GM23338 (cell line): ENCODE results near the gene FANCC.

Experiments
- CTCF ChIP-seq, 2 experiments: fragments of 200-600 bp in 1 of 2; sonication (generic) in 1 of 2; conservative IDR thresholded peaks; 2 replicates each; pipeline versions ENCODE4 v1.5.1 to v1.6.1; 2016 to 2017; ENCODE audit warnings: antibody characterized with exemption in 2 of 2, low read depth in 2 of 2, mild to moderate bottlenecking in 2 of 2, moderate library complexity in 1 of 2
- EZH2phosphoT487 ChIP-seq: fragments of 200-600 bp; sonication (generic); IDR thresholded peaks from one replicate; pipeline ENCODE4 v1.8.1; 2018; ENCODE audit warnings: antibody characterized with exemption; ENCODE audit not compliant: unreplicated experiment
- TF ChIP-seq, protein P1 (sequence below): fragments of 250-450 bp; sonication (Bioruptor Pico); IDR thresholded peaks from 2 replicates; pipeline ENCODE4 v1.5.0; 2020; ENCODE audit warnings: mild to moderate bottlenecking, moderate library complexity

DNA sequence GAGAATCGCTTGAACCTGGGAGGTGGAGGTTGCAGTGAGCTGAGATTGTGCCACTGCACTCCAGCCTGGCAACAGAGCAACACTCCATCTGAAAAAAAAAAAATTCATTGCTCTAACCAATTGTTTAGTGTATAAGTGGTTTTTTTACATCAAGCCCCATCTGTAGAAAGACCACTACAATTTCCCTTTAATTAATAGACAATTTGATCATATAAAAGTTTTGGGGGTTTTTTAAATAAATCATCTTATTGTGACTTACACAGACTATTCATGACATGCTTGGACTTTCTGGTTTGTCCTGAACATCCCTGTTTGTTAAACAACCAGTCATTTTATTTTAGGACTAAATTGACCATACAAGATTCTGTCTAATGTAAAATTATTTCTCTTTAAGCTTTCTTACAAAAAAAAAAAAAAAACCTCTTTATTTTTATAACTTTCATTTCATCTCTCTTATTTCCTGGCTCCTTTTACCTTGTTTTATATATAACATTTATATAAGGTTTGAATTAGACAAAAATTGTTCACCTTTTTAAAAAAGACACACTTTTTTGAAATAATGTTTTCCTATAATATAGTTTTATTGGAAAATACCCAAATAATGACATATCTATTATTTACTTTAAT lies 9.8 kb upstream of the FANCC start:
- TF ChIP-seq CTCF (conservative IDR thresholded peaks at IDR 0.05; ENCODE audit: low read depth in 2 of 2) (no peak), EZH2phosphoT487 (no peak)
- TF ChIP-seq, protein P1, sequence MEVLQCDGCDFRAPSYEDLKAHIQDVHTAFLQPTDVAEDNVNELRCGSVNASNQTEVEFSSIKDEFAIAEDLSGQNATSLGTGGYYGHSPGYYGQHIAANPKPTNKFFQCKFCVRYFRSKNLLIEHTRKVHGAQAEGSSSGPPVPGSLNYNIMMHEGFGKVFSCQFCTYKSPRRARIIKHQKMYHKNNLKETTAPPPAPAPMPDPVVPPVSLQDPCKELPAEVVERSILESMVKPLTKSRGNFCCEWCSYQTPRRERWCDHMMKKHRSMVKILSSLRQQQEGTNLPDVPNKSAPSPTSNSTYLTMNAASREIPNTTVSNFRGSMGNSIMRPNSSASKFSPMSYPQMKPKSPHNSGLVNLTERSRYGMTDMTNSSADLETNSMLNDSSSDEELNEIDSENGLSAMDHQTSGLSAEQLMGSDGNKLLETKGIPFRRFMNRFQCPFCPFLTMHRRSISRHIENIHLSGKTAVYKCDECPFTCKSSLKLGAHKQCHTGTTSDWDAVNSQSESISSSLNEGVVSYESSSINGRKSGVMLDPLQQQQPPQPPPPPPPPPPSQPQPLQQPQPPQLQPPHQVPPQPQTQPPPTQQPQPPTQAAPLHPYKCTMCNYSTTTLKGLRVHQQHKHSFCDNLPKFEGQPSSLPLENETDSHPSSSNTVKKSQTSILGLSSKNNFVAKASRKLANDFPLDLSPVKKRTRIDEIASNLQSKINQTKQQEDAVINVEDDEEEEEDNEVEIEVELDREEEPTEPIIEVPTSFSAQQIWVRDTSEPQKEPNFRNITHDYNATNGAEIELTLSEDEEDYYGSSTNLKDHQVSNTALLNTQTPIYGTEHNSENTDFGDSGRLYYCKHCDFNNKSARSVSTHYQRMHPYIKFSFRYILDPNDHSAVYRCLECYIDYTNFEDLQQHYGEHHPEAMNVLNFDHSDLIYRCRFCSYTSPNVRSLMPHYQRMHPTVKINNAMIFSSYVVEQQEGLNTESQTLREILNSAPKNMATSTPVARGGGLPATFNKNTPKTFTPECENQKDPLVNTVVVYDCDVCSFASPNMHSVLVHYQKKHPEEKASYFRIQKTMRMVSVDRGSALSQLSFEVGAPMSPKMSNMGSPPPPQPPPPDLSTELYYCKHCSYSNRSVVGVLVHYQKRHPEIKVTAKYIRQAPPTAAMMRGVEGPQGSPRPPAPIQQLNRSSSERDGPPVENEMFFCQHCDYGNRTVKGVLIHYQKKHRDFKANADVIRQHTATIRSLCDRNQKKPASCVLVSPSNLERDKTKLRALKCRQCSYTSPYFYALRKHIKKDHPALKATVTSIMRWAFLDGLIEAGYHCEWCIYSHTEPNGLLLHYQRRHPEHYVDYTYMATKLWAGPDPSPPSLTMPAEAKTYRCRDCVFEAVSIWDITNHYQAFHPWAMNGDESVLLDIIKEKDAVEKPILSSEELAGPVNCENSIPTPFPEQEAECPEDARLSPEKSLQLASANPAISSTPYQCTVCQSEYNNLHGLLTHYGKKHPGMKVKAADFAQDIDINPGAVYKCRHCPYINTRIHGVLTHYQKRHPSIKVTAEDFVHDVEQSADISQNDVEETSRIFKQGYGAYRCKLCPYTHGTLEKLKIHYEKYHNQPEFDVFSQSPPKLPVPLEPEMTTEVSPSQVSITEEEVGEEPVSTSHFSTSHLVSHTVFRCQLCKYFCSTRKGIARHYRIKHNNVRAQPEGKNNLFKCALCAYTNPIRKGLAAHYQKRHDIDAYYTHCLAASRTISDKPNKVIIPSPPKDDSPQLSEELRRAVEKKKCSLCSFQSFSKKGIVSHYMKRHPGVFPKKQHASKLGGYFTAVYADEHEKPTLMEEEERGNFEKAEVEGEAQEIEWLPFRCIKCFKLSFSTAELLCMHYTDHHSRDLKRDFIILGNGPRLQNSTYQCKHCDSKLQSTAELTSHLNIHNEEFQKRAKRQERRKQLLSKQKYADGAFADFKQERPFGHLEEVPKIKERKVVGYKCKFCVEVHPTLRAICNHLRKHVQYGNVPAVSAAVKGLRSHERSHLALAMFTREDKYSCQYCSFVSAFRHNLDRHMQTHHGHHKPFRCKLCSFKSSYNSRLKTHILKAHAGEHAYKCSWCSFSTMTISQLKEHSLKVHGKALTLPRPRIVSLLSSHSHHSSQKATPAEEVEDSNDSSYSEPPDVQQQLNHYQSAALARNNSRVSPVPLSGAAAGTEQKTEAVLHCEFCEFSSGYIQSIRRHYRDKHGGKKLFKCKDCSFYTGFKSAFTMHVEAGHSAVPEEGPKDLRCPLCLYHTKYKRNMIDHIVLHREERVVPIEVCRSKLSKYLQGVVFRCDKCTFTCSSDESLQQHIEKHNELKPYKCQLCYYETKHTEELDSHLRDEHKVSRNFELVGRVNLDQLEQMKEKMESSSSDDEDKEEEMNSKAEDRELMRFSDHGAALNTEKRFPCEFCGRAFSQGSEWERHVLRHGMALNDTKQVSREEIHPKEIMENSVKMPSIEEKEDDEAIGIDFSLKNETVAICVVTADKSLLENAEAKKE (CRISPR knock-in tag), result no peak
